ENCODE results near the gene TUBA1B. TPM values are rescaled to one million over a fixed set of nuclear protein-coding genes. Genes with fewer than 3 reads are reported as not detected.

The TUBA1B gene
- total RNA-seq, 1 donor, result 1,471 TPM

- H3K4me3 ChIP-seq (ENCODE audit: low read depth, low read length), result no peak overlapping the region
- DNase-seq (ENCODE audit: low read depth), result no peak
- no peak for TF ChIP-seq CTCF (IDR thresholded peaks at IDR 0.05; ENCODE audit: insufficient read depth, low read depth, low read length)
Measured at GRCh38 chr12:49105504-49106084, 25.6 kb downstream of the TUBA1B start.

GRCh38 chr12:49104822-49105221 lies 26.4 kb downstream of the TUBA1B start:
- TF ChIP-seq CTCF (IDR thresholded peaks at IDR 0.05; ENCODE audit: insufficient read depth, low read depth, low read length), result no peak
- DNase-seq (ENCODE audit: low read depth), result no peak
- no peak overlapping the region for H3K4me3 ChIP-seq (ENCODE audit: low read depth, low read length)

GRCh38 chr12:49100380-49100779 lies 30.8 kb downstream of the TUBA1B start:
- no peak overlapping the region for H3K4me3 ChIP-seq (ENCODE audit: low read depth, low read length)
- no peak for TF ChIP-seq CTCF (IDR thresholded peaks at IDR 0.05; ENCODE audit: insufficient read depth, low read depth, low read length)
- DNase-seq (ENCODE audit: low read depth), result no peak

- TF ChIP-seq CTCF (IDR thresholded peaks at IDR 0.05; ENCODE audit: insufficient read depth, low read depth, low read length), result no peak
- DNase-seq (ENCODE audit: low read depth), result no peak
Measured at GRCh38 chr12:49098703-49099102, 32.5 kb downstream of the TUBA1B start.

GRCh38 chr12:49098035-49098451 lies 33.2 kb downstream of the TUBA1B start:
- peak; percentile 86 for TF ChIP-seq CTCF (IDR thresholded peaks at IDR 0.05; ENCODE audit: insufficient read depth, low read depth, low read length)
- peak; percentile 48 for DNase-seq (ENCODE audit: low read depth)
- H3K4me3 ChIP-seq (ENCODE audit: low read depth, low read length), result no peak overlapping the region

More at GRCh38 chr12:49098703-49099102, 32.5 kb downstream of the TUBA1B start:
- no peak overlapping the region for H3K4me3 ChIP-seq (ENCODE audit: low read depth, low read length)

- DNase-seq (ENCODE audit: low read depth), result no peak
- no peak overlapping the region for H3K4me3 ChIP-seq (ENCODE audit: low read depth, low read length)
- no peak for TF ChIP-seq CTCF (IDR thresholded peaks at IDR 0.05; ENCODE audit: insufficient read depth, low read depth, low read length)
Measured at GRCh38 chr12:49097381-49097780, 33.8 kb downstream of the TUBA1B start.

- TF ChIP-seq CTCF (IDR thresholded peaks at IDR 0.05; ENCODE audit: insufficient read depth, low read depth, low read length), result no peak
- no peak overlapping the region for H3K4me3 ChIP-seq (ENCODE audit: low read depth, low read length)
- DNase-seq (ENCODE audit: low read depth), result no peak
Measured at GRCh38 chr12:49094975-49095365, 36.2 kb downstream of the TUBA1B start.

Measured in fibroblast of villous mesenchyme (primary cell).